ENCODE results near the gene EDN2.

- TF ChIP-seq CTCF (IDR thresholded peaks at IDR 0.05; ENCODE audit: insufficient read depth, low read length) (no peak), SPI1 (IDR thresholded peaks at IDR 0.05; ENCODE audit: borderline replicate concordance, low read depth) (no peak), POLR2AphosphoS5 (IDR thresholded peaks at IDR 0.05; ENCODE audit: low read depth) (no peak)
Measured at GRCh38 chr1:41515131-41515678, 30.7 kb upstream of the EDN2 start.

All from HL-60 (cell line).